HG03442 (cell line): Measurements from ENCODE around the gene PRKN.

Experiments used
- ATAC-seq: cut with Tn5 transposase; IDR thresholded peaks from one replicate; pipeline ENCODE4 v1.9.1; 2021; ENCODE audit warnings: mild to moderate bottlenecking, moderate library complexity; ENCODE audit not compliant: unreplicated experiment

The PRKN gene

GRCh38 chr6:162005372-162005771 is 722.2 kb downstream of the PRKN start:
- ATAC-seq = no peak

GRCh38 chr6:161996783-161997182 is 730.8 kb downstream of the PRKN start:
- no peak for ATAC-seq

- no peak for ATAC-seq
Measured at GRCh38 chr6:161985876-161986423, 741.6 kb downstream of the PRKN start.

GRCh38 chr6:161984713-161985112 is 742.9 kb downstream of the PRKN start:
- no peak for ATAC-seq

GRCh38 chr6:161976553-161976952 is 751.0 kb downstream of the PRKN start:
- no peak for ATAC-seq

- no peak for ATAC-seq
Measured at GRCh38 chr6:161973064-161973463, 754.5 kb downstream of the PRKN start.

GRCh38 chr6:161971043-161971442 is 756.5 kb downstream of the PRKN start:
- no peak for ATAC-seq

- ATAC-seq = no peak
Measured at GRCh38 chr6:161963634-161964234, 763.8 kb downstream of the PRKN start.

- no peak for ATAC-seq
Measured at GRCh38 chr6:161963181-161963580, 764.4 kb downstream of the PRKN start.

GRCh38 chr6:161961796-161962195 is 765.8 kb downstream of the PRKN start:
- no peak for ATAC-seq

- ATAC-seq = no peak
Measured at GRCh38 chr6:161961046-161961445, 766.5 kb downstream of the PRKN start.

- ATAC-seq = no peak
Measured at GRCh38 chr6:161959072-161959471, 768.5 kb downstream of the PRKN start.

- no peak for ATAC-seq
Measured at GRCh38 chr6:161956082-161956481, 771.5 kb downstream of the PRKN start.

- no peak for ATAC-seq
Measured at GRCh38 chr6:161954699-161955276, 772.8 kb downstream of the PRKN start.

- no peak for ATAC-seq
Measured at GRCh38 chr6:161954077-161954476, 773.5 kb downstream of the PRKN start.

GRCh38 chr6:161951126-161951525 is 776.4 kb downstream of the PRKN start:
- ATAC-seq = no peak

- no peak for ATAC-seq
Measured at GRCh38 chr6:161949531-161949930, 778.0 kb downstream of the PRKN start.

GRCh38 chr6:161948462-161948861 is 779.1 kb downstream of the PRKN start:
- no peak for ATAC-seq

GRCh38 chr6:161947371-161947770 is 780.2 kb downstream of the PRKN start:
- ATAC-seq = no peak

GRCh38 chr6:161946461-161946860 is 781.1 kb downstream of the PRKN start:
- ATAC-seq = no peak

GRCh38 chr6:161943561-161943960 is 784.0 kb downstream of the PRKN start:
- no peak for ATAC-seq

- ATAC-seq = no peak
Measured at GRCh38 chr6:161941565-161941964, 786.0 kb downstream of the PRKN start.

- no peak for ATAC-seq
Measured at GRCh38 chr6:161940519-161940918, 787.0 kb downstream of the PRKN start.
